Neuronal stem cell (in vitro differentiated cells): Measurements from ENCODE around the gene METRNL.
"Not testable (repeated sequence)": the region's sequence is repeated elsewhere in the genome, so short reads cannot be mapped to it uniquely, and the experiment has no call there.

Experiments
- DNase-seq: peaks from one replicate; pipeline ENCODE4 v3.0.0-alpha.2; 2013; ENCODE audit warnings: low spot score
- H2AFZ ChIP-seq: one replicate; pipeline ENCODE4 v1.6.1; 2013; ENCODE audit warnings: mild to moderate bottlenecking, low read length, inconsistent platforms
- H2AK5ac ChIP-seq: 2 replicates; pipeline ENCODE4 v1.6.1; 2013; ENCODE audit warnings: low read depth, mild to moderate bottlenecking, inconsistent platforms, low read length, moderate library complexity, mixed read lengths
- H2BK120ac ChIP-seq: 2 replicates; pipeline ENCODE4 v1.6.1; 2013; ENCODE audit warnings: low read depth, mild to moderate bottlenecking, inconsistent platforms, low read length, moderate library complexity, mixed read lengths
- H2BK12ac ChIP-seq: one replicate; pipeline ENCODE4 v1.6.1; 2013; ENCODE audit warnings: low read length, inconsistent platforms
- H2BK15ac ChIP-seq: 2 replicates; pipeline ENCODE4 v1.6.1; 2013; ENCODE audit warnings: mild to moderate bottlenecking, low read length, inconsistent platforms, mixed read lengths
- H2BK5ac ChIP-seq: one replicate; pipeline ENCODE4 v1.6.1; 2013; ENCODE audit warnings: inconsistent platforms, mild to moderate bottlenecking, low read length, moderate library complexity
- H3K14ac ChIP-seq: one replicate; pipeline ENCODE4 v1.6.1; 2013; ENCODE audit warnings: low read length, inconsistent platforms
- H3K18ac ChIP-seq: 2 replicates; pipeline ENCODE4 v1.6.1; 2013; ENCODE audit warnings: low read length, inconsistent platforms
- H3K23ac ChIP-seq: 2 replicates; pipeline ENCODE4 v1.6.1; 2013; ENCODE audit warnings: low read depth, mild to moderate bottlenecking, mixed read lengths, low read length, inconsistent platforms; ENCODE audit not compliant: poor library complexity
- H3K27ac ChIP-seq: replicated peaks from 3 replicates; pipeline ENCODE4 v1.5.1; 2013; ENCODE audit warnings: low read length, inconsistent platforms
- H3K27me3 ChIP-seq, 3 experiments: 2 replicates each; pipeline ENCODE4 v1.6.1; 2013; ENCODE audit warnings: low read length in 3 of 3, mild to moderate bottlenecking in 2 of 3, inconsistent platforms in 1 of 3, low read depth in 1 of 3, mixed read lengths in 1 of 3, moderate library complexity in 1 of 3; ENCODE audit not compliant: control insufficient read depth in 3 of 3, insufficient read depth in 3 of 3
- H3K36me3 ChIP-seq, 2 donors: replicated peaks in 1 of 2; 2 replicates each; pipeline ENCODE4 v1.6.1; 2013; ENCODE audit warnings: low read length in 2 of 2; ENCODE audit not compliant: control insufficient read depth in 2 of 2, insufficient read depth in 2 of 2
- H3K4ac ChIP-seq: 2 replicates; pipeline ENCODE4 v1.6.1; 2013; ENCODE audit warnings: inconsistent platforms, mild to moderate bottlenecking, low read length, moderate library complexity
- H3K4me1 ChIP-seq, 2 donors: 1 replicate in 1 of 2; 2 replicates in 1 of 2; pipeline ENCODE4 v1.6.1; 2013; ENCODE audit warnings: low read length in 2 of 2, low read depth in 1 of 2; ENCODE audit not compliant: control insufficient read depth in 2 of 2, insufficient read depth in 1 of 2
- H3K4me2 ChIP-seq: one replicate; pipeline ENCODE4 v1.6.1; 2013; ENCODE audit warnings: mild to moderate bottlenecking, low read length, inconsistent platforms; ENCODE audit not compliant: insufficient read depth, poor library complexity, severe bottlenecking
- H3K4me3 ChIP-seq, 2 donors: 2 replicates each; pipeline ENCODE4 v1.5.1; 2013; ENCODE audit warnings: low read length in 2 of 2, mild to moderate bottlenecking in 2 of 2, inconsistent platforms in 1 of 2, moderate library complexity in 1 of 2
- H3K79me1 ChIP-seq: one replicate; pipeline ENCODE4 v1.6.1; 2013; ENCODE audit warnings: low read depth, mild to moderate bottlenecking, inconsistent platforms, low read length, moderate library complexity
- H3K9ac ChIP-seq: one replicate; pipeline ENCODE4 v1.6.1; 2013; ENCODE audit warnings: mild to moderate bottlenecking, low read depth, low read length, inconsistent platforms; ENCODE audit not compliant: poor library complexity
- H3K9me3 ChIP-seq, 2 donors: replicated peaks in 1 of 2; 2 replicates each; pipeline versions ENCODE3 to v1.6.1; 2013; ENCODE audit warnings: low read length in 2 of 2, mild to moderate bottlenecking in 2 of 2, inconsistent platforms in 1 of 2, low read depth in 1 of 2, mixed read lengths in 1 of 2, moderate library complexity in 1 of 2; ENCODE audit not compliant: control insufficient read depth in 2 of 2, insufficient read depth in 1 of 2
- H4K8ac ChIP-seq: one replicate; pipeline ENCODE4 v1.6.1; 2013; ENCODE audit warnings: low read depth, mild to moderate bottlenecking, inconsistent platforms, low read length, moderate library complexity
- H4K91ac ChIP-seq: one replicate; pipeline ENCODE4 v1.6.1; 2013; ENCODE audit warnings: low read length, low read depth, mild to moderate bottlenecking, inconsistent platforms; ENCODE audit not compliant: poor library complexity
- WGBS, 2 donors: extraction: QIAGEN DNeasy Blood & Tissue Kit; methylation state at CpG; one replicate each; pipeline ENCODE4 v1.1.7; 2013; ENCODE audit warnings: missing lambda C conversion rate in 2 of 2, mixed read lengths in 1 of 2; ENCODE audit not compliant: insufficient read length in 2 of 2, insufficient replicate concordance in 1 of 2; ENCODE audit errors: extremely low coverage in 2 of 2; 5-methylcytosine and 5-hydroxymethylcytosine counted together

METRNL gene

GRCh38 chr17:83066543-83066890 is 12.9 kb upstream of the METRNL start:
- H3K27ac ChIP-seq, H2AFZ ChIP-seq, H3K36me3 ChIP-seq, H3K14ac ChIP-seq, H3K27me3 ChIP-seq, H3K4me3 ChIP-seq, H3K9me3 ChIP-seq, H3K23ac ChIP-seq, H3K79me1 ChIP-seq, H3K18ac ChIP-seq, DNase-seq, H2BK5ac ChIP-seq, H3K9ac ChIP-seq, H4K91ac ChIP-seq, H4K8ac ChIP-seq, H2BK120ac ChIP-seq, H2BK12ac ChIP-seq, H3K4ac ChIP-seq, H2BK15ac ChIP-seq, H3K4me2 ChIP-seq: not testable (repeated sequence)
- peaks cover 10 to 20% of the 10 kb centered on the region in 2 donors for H3K4me1 ChIP-seq
- WGBS, 2 donors, result no CpG with 5 or more reads among the region's 19 CpGs
- peak overlapping the region; percentile 74 for H2AK5ac ChIP-seq

DNA sequence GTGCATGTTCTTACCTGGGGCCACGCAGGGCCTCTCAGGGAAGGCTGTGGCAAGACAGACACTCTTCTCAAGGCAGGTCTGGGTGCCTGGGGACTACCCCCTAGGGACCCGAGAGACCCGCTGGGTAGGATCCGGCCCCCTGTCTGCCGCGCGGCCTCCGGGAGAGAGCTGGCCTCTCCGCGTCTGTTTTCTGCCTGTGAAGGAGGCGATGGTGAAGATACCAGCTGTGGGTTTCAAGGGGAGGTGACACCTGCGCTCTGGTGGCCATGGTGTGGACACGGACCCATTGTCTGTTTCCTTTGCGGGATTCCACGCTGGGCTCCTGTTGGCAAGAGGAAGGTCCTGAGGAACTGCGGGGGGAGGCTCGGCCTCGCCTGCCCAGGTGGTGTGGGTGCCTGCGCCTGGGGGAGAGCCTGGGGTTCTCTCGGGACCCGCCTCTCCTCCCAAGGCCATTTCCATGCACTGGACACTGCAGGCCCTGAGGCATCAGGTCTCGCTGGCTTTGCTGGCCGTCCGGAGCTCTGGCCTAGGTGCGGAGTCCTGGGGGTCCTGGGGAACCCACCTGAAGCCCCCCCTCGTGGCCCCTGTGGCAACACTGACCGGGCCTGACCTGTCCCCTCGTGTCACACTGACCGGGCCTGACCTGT is 12.2 kb upstream of the METRNL start:
- Histone ChIP-seq H3K27ac (no peak overlapping the region), H3K79me1 (peaks cover 2% of the 10 kb centered on the region)
- no peak for DNase-seq

DNA sequence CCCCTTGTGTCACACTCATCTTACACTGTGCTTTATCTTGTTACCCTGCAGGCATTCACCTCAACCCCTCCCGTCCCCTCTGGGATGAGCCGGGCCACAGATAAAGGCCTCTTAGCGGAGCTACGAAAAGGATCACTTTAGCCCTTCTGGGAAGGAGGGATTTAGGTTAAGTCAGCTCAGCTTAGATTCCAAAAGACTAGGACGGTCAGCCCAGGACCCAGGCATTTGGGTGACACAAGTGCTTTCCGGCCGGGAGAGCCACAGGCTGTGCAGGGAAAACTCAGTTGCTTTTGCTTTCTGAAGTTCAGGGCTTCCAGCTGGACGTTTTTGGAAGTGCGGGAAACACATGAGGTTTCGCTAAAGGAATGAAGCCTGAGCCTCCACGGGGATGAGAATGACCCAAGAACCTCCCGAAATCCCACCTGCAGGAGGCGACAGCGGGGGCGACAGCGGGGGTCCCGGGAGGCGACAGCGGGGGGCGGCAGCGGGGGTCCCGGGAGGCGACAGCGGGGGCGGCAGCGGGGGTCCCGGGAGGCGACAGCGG is 11.6 kb upstream of the METRNL start:
- H3K4me1 ChIP-seq, result peaks cover 10 to 21% of the 10 kb centered on the region in 2 donors
- peaks cover 2 to 4% of the 10 kb centered on the region in 2 donors for H3K9me3 ChIP-seq
- H3K27me3 ChIP-seq, result peaks cover 0 to 2% (median 0%) of the 10 kb centered on the region in 3 experiments
- WGBS, 2 donors, result no CpG with 5 or more reads among the region's 29 CpGs
- H2BK12ac ChIP-seq, result no peak overlapping the region
- no peak overlapping the region for H4K91ac ChIP-seq
- H2BK15ac ChIP-seq, result no peak overlapping the region
- no peaks in the 10 kb centered on the region for H3K36me3 ChIP-seq
- H3K4me2 ChIP-seq, result no peak overlapping the region
- no peak overlapping the region for H2AK5ac ChIP-seq
- no peak overlapping the region for H3K4ac ChIP-seq
- peaks cover 2% of the 10 kb centered on the region for H3K79me1 ChIP-seq
- no peak overlapping the region for H3K18ac ChIP-seq
- H3K14ac ChIP-seq, result no peak overlapping the region
- no peak for DNase-seq
- no peak overlapping the region for H3K23ac ChIP-seq
- no peak overlapping the region for H3K9ac ChIP-seq
- no peak overlapping the region for H4K8ac ChIP-seq
- no peak overlapping the region for H2BK5ac ChIP-seq
- no peak overlapping the region for H3K27ac ChIP-seq
- H2AFZ ChIP-seq, result no peak overlapping the region
- no peak overlapping the region for H2BK120ac ChIP-seq
- H3K4me3 ChIP-seq, result no peak overlapping the region

More for the DNA sequence above, 12.2 kb upstream of the METRNL start:
- Histone ChIP-seq H4K8ac (no peak overlapping the region), H2BK5ac (no peak overlapping the region), H2AFZ (no peak overlapping the region), H3K4ac (no peak overlapping the region), H4K91ac (no peak overlapping the region), H3K36me3 (no peaks in the 10 kb centered on the region), H2BK15ac (peak overlapping the region; percentile 58), H3K18ac (peak overlapping the region; percentile 76), H3K23ac (no peak overlapping the region), H2BK12ac (peak overlapping the region; percentile 22), H3K4me3 (no peak overlapping the region), H3K4me2 (no peak overlapping the region), H3K9me3 (peaks cover 2 to 4% of the 10 kb centered on the region in 2 donors), H3K4me1 (peaks cover 10 to 21% of the 10 kb centered on the region in 2 donors), H2AK5ac (no peak overlapping the region), H2BK120ac (no peak overlapping the region), H3K27me3 (peaks cover 0 to 4% (median 0%) of the 10 kb centered on the region in 3 experiments), H3K14ac (peak overlapping the region; percentile 38), H3K9ac (no peak overlapping the region)
- WGBS, 2 donors, result no CpG with 5 or more reads among the region's 29 CpGs

DNA sequence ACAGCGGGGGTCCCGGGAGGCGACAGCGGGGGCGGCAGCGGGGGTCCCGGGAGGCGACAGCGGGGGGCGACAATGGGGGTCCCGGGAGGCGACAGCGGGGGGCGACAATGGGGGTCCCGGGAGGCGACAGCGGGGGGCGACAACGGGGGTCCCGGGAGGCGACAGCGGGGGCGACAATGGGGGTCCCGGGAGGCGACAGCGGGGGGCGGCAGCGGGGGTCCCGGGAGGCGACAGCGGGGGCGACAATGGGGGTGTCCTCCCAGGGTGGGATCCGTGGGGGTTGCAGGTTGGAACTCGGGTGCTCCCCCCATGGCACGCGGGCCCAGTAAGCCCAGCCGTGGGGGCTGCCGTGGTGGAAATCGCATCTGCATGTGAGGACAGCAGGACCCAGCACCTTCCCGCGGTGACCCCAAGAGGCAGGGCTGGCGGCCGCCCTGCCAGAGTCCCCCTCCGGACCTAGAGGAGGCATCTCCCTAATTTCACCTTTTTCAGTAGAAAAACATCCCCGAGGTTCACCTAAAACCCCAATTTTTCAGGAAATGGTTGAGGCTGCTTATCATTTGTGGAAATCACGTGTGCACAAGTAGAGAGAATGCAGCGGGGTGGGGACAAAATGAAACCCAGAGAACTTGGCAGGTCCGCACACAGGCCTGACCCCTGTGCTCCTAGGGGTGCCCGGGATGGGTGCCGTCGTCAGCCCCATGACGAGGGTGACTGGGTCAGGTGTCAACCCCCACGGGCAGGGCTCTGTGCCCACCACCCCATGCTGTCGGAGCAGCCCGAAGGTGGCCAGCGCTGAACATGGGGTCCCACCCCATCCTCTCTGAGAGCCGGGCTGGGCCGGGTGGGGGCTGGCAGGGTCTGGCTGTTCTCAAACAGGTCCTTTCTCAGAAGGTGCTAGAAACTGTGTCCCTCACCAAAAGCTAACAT is 10.5 kb upstream of the METRNL start:
- H3K4me2 ChIP-seq, result no peak overlapping the region
- peak overlapping the region; percentile 60 for H3K23ac ChIP-seq
- no peaks in the 10 kb centered on the region for H3K27me3 ChIP-seq
- peaks cover 10 to 21% of the 10 kb centered on the region in 2 donors for H3K4me1 ChIP-seq
- WGBS, 2 donors, result no CpG with 5 or more reads among the region's 58 CpGs
- H3K18ac ChIP-seq, result peak overlapping the region; percentile 97
- no peak overlapping the region for H3K4me3 ChIP-seq
- peak overlapping the region; percentile 24 for H2BK12ac ChIP-seq
- H3K9ac ChIP-seq, result no peak overlapping the region
- no peak overlapping the region for H3K27ac ChIP-seq
- H2BK15ac ChIP-seq, result peak overlapping the region; percentile 98
- peaks cover 7% of the 10 kb centered on the region for H3K79me1 ChIP-seq
- H4K8ac ChIP-seq, result no peak overlapping the region
- no peak overlapping the region for H3K14ac ChIP-seq
- H4K91ac ChIP-seq, result no peak overlapping the region
- DNase-seq, result no peak
- no peak overlapping the region for H2BK120ac ChIP-seq
- peak overlapping the region; percentile 92 for H2AK5ac ChIP-seq
- no peak overlapping the region for H3K4ac ChIP-seq
- peaks cover 2 to 4% of the 10 kb centered on the region in 2 donors for H3K9me3 ChIP-seq
- no peaks in the 10 kb centered on the region for H3K36me3 ChIP-seq
- H2AFZ ChIP-seq, result no peak overlapping the region
- no peak overlapping the region for H2BK5ac ChIP-seq
